ENCODE measurements around the gene MEA1. TPM values are rescaled to one million over a fixed set of nuclear protein-coding genes. Genes with fewer than 3 reads are reported as not detected.

The MEA1 gene
- total RNA-seq, 1 experiment from 2014 or later: 67.6 TPM

DNA sequence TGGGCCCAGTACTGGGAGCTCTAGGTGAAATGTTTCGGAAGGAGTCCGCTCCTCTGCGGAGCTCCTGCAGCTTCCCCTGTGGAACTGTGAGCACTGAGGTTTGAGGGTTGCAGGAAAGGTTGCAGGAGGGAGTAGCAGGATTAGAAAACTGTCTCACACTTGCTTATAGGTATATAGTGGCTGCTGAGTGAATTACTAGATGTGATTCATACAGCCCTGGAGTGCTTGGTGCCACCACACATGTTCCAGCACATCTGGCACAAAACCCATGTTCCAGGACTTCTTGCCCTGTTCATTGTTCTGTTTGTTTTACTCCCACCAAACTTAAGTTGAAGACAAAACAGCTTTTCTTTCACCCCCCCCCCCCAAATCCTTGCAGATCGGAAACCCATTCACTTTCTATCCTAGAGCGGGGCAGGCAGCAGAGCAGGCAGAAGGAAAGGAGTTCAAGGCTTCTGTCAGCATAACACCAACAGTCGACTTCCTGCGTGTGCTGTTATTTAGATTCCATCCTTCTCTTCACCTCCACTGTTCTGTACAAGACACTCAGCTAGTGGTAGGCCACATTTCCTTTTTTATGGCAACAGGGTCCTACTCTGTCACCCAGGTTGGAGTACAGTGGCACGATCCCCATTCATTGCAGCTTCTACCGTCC is 34.1 kb downstream of the MEA1 start:
- Histone ChIP-seq H3K4me3 (peak overlapping the region; percentile 75), H3K27me3 (no peaks in the 10 kb centered on the region), H3K27ac (peak overlapping the region; percentile 5; the same call in 1 of the 2 replicates), H3K9me3 (replicated peaks) (no peaks in the 10 kb centered on the region), H3K4me1 (no peaks in the 10 kb centered on the region), H3K36me3 (peaks cover 4% of the 10 kb centered on the region; the same call in 1 of the 2 replicates)
- DNase-seq: no peak

DNA sequence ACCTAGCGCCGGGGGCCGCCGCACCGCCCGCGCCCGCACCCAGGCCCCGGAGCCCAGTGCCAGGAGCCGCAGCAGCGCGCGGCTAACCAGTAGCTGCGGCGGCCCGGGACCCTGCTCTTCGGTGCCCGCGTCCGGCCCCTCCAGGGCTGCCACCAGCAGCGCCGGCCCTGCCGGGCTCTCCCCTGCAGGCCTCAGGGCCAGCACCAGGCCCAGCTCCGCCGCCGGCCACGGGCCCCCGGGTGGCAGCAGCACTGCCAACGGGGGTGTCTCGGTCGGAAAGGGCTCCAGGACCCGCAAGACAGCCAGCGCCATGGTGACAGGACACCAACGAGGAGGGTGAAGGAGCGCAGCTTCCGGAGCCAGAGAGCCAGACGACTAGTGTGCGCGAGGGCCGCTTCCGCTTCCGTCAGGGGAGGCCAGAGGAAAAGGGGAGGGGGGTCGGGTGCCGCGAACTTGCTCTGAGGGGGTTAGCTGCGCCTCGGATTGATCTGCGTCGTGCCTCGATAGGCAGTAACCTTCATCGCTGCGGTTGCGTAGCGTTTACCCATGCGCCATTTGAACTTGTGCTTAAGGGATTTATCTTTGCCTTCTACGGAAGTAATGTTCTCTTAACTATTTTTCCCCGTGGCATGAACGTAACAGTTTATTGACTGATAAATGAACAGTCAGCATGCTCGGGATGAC is 34.8 kb downstream of the MEA1 start, which contains the start of gene PEX6:
TSS of gene PEX6 (minus strand) at position 343 of the 684 bp plus-strand sequence. CDS start at position 312, 31 bp downstream.
- Histone ChIP-seq H3K4me3 (peak within 1 kb of the TSS; percentile 75), H3K27ac (peak within 1 kb of the TSS; percentile 5; the same call in 1 of the 2 replicates), H3K36me3 (peaks cover 4% of the 10 kb centered on the region; the same call in 1 of the 2 replicates), H3K27me3 (no peaks in the 10 kb centered on the region), H3K9me3 (replicated peaks) (no peaks in the 10 kb centered on the region), H3K4me1 (no peaks in the 10 kb centered on the region)
- peak; percentile 93 for DNase-seq

DNA sequence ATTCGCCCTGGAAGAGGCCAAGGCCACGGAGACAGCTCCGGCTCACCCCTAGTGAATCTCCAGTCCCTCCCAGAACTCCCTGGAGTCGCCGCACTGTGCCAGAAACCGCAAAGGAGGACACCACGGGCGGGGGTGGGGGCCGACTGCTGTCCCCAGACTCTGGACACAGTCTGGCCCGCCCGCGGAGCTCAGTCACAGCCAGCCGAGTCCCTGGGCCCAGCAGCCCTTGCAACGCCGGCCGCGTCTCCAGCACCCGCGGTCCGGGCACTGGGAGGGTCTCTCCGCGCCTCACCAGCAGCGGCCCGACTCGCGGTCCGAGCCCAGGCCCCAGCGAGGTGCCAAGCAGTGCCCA is 35.3 kb downstream of the MEA1 start:
- Histone ChIP-seq H3K27ac (peak overlapping the region; percentile 3; the same call in 1 of the 2 replicates), H3K36me3 (peaks cover 9% of the 10 kb centered on the region; the same call in 1 of the 2 replicates), H3K27me3 (no peaks in the 10 kb centered on the region), H3K4me3 (peak overlapping the region; percentile 75), H3K4me1 (no peaks in the 10 kb centered on the region), H3K9me3 (replicated peaks) (no peaks in the 10 kb centered on the region)
- DNase-seq: peak; percentile 24 to 33

DNA sequence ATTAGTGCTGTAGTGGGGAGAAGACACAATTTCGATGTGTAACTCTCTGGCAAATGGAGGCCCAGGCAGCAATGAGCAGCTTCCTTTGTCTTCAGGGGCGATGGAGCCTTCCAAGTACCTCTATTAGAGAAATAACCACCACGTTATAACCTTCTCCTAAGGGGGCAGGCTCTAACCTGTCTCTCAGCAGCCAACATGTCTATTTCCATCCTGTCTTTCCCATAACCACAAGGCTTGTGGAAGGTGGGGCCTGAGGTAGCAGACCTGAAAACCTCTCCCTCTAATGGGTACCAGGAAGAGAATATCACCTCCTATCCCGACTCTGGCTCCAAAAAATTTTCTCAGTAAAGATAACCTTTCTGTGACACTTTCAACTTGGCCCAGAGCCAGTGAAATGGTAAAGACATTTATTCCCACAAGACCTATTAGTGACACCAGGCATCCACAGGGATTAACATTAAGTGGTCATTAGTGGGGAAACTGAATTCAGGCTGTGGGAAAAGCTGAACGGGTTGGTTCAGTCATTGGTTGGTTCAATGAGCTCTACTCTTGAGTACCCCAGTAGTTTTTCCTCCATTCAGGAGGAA is 38.7 kb downstream of the MEA1 start:
- H3K4me1 ChIP-seq: peaks cover 5% of the 10 kb centered on the region; the same call in 1 of the 2 replicates
- H3K36me3 ChIP-seq: peaks cover 9% of the 10 kb centered on the region; the same call in 1 of the 2 replicates
- H3K4me3 ChIP-seq: no peak overlapping the region
- H3K27me3 ChIP-seq: no peaks in the 10 kb centered on the region
- DNase-seq: no peak
- no peak overlapping the region for H3K27ac ChIP-seq
- H3K9me3 ChIP-seq (replicated peaks): no peaks in the 10 kb centered on the region

DNA sequence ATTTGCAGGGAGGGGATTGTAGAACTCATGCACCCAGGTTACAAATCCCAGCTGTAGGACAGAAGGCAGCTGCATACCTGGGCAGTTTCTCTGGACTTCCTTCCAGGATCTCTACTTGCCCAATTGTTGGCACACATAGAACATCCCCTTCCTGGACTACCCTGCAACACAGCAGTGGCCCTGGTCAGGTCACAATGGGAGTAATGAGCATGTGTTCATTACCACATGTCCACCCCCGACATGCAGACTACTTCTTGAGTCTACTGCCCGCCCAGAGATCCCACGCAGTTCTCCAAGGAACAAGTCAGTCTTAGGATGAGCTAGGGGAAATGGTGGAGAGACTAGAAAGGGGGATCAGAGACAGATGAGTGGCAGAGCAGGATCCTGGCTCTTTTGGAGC is 39.8 kb downstream of the MEA1 start:
- no peak for DNase-seq
- Histone ChIP-seq H3K27me3 (no peaks in the 10 kb centered on the region), H3K4me3 (no peak overlapping the region), H3K4me1 (peaks cover 5% of the 10 kb centered on the region; the same call in 1 of the 2 replicates), H3K27ac (no peak overlapping the region), H3K36me3 (peaks cover 9% of the 10 kb centered on the region; the same call in 1 of the 2 replicates), H3K9me3 (replicated peaks) (no peaks in the 10 kb centered on the region)

DNA sequence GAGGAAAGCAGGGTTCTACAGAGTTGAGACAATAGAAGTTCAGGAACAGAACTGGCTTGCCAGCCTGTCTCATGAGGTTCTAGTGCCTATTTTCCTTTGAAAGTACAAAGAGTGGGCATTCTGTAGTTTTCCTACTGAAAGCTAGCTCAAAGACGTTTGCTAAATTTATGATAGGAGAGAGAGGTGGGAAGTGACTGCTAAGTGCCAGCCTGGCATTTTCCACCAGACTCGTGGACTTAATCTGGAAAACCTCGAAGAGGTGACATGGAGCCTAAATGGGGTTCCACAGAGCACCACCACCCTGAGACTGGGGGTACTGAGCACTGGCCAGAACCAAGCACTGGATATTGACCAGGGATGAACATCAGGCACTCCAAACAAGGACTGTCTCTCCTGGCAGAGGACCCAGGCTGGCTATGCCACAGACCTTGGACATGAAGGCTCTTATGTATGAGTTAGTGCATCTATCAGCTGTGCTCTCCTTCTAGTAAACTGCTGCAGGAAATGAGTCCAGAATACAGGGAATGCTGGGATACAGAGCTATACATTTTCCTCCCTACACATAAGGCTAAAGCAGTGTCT is 41.9 kb downstream of the MEA1 start:
- Histone ChIP-seq H3K9me3 (replicated peaks) (no peaks in the 10 kb centered on the region), H3K36me3 (peaks cover 9% of the 10 kb centered on the region; the same call in 1 of the 2 replicates), H3K4me1 (peaks cover 5% of the 10 kb centered on the region; the same call in 1 of the 2 replicates), H3K4me3 (no peak overlapping the region), H3K27me3 (no peaks in the 10 kb centered on the region), H3K27ac (no peak overlapping the region)
- no peak for DNase-seq

DNA sequence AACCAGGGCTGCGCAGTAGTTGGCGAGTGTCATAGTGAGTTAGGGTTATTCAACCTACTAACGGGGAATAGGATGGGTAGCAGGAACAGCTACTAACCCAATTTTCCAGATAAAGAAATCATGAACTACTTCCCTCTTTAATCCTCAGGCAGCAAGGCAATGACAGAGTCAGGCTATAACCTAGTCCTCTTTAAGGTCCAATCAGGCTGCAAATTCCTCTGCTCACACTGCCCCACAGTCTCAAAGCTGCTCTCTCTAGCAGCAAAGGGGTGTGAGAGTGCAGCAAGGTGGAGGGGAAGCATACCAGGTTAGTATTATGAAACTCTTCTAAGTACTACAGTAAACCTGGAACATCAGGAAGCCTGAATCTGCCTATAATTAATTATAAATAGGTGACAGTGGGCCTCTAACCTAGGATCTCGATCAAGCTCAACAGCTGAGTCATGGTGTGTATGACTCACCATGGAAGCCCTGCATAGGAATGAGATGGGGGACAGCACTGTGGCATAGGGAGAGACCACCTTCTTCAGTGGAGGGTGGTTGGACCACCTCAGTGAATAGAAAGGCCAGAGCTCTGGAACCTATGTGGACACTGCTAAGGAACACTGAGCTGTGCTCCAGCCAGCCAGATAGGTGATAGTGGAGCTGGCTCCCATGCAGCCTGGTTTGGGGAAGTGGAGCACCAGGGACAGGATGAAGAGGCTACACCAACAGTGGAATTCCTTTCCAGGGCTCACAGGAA is 42.7 kb downstream of the MEA1 start:
- Histone ChIP-seq H3K4me3 (no peak overlapping the region), H3K36me3 (peaks cover 5% of the 10 kb centered on the region; the same call in 1 of the 2 replicates), H3K4me1 (peaks cover 5% of the 10 kb centered on the region; the same call in 1 of the 2 replicates), H3K27me3 (no peaks in the 10 kb centered on the region), H3K27ac (no peak overlapping the region), H3K9me3 (replicated peaks) (no peaks in the 10 kb centered on the region)
- no peak for DNase-seq

DNA sequence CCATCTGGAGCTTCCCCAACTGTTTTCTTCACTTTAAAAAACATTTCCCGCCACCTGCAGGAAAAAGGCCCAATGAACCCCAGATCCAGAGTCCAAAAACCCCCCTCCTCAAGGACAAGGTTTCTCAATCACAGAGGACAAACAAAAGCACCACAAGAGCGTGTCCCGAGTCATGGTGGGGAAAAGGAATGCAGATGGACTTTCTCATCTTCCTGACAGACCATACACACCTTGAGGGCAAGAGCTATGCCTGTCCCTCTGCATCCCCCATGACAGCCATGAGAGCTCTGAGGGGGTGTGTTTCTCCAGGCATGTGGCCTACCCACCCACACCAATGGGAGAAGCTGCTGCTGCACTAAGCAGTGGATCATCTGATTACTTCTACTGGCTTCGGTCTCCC is 43.8 kb downstream of the MEA1 start:
- no peak overlapping the region for H3K4me3 ChIP-seq
- no peak for DNase-seq
- H3K4me1 ChIP-seq: peaks cover 5% of the 10 kb centered on the region; the same call in 1 of the 2 replicates
- H3K27me3 ChIP-seq: no peaks in the 10 kb centered on the region
- H3K27ac ChIP-seq: no peak overlapping the region
- H3K9me3 ChIP-seq (replicated peaks): no peaks in the 10 kb centered on the region
- H3K36me3 ChIP-seq: peaks cover 5% of the 10 kb centered on the region; the same call in 1 of the 2 replicates

DNA sequence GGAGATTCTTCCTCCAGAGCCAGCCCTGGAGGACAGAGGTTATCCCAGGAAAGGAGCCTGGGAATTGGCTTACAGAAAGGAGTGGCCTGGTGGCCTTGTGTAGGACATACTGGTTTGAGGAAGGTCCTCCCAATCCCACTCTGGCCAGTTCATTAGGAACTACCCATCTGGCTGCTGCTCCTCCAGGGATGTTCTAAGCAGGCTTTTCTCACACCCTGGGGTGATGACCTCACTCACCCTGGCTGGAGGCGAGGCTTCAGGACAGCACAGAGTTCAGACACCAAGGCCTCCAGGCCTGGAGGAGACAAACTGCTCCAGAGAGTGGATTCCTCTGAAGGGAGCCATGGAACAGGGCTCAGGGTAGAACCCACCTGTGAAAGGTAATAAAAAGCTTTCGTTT is 44.3 kb downstream of the MEA1 start:
- no peak for DNase-seq
- Histone ChIP-seq H3K36me3 (peaks cover 5% of the 10 kb centered on the region; the same call in 1 of the 2 replicates), H3K9me3 (replicated peaks) (no peaks in the 10 kb centered on the region), H3K27me3 (no peaks in the 10 kb centered on the region), H3K4me1 (peaks cover 5% of the 10 kb centered on the region; the same call in 1 of the 2 replicates), H3K27ac (no peak overlapping the region), H3K4me3 (no peak overlapping the region)

DNA sequence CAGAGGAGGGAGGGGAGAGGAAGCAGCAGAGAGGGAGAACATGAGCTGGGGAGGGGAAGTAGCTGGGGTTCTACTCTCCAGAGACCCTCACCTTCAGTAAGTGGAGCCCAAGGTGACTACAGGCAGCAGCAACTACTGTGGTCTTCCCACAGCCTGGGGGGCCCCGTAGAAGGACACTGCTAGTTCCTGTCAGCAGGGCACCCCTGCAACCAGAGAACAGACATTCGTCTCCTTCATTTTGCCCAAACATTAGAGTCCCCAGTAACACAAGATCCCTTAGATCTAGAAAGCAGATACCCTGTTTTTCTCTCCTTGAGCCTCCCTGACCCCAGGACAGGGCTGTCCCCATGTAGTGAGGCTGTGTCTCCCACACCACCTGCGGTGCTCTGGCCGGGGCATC is 45.0 kb downstream of the MEA1 start:
- peaks cover 3% of the 10 kb centered on the region; the same call in 1 of the 2 replicates for H3K36me3 ChIP-seq
- H3K4me3 ChIP-seq: no peak overlapping the region
- no peaks in the 10 kb centered on the region for H3K27me3 ChIP-seq
- no peak for DNase-seq
- peaks cover 5% of the 10 kb centered on the region; the same call in 1 of the 2 replicates for H3K4me1 ChIP-seq
- no peaks in the 10 kb centered on the region for H3K9me3 ChIP-seq (replicated peaks)
- no peak overlapping the region for H3K27ac ChIP-seq

DNA sequence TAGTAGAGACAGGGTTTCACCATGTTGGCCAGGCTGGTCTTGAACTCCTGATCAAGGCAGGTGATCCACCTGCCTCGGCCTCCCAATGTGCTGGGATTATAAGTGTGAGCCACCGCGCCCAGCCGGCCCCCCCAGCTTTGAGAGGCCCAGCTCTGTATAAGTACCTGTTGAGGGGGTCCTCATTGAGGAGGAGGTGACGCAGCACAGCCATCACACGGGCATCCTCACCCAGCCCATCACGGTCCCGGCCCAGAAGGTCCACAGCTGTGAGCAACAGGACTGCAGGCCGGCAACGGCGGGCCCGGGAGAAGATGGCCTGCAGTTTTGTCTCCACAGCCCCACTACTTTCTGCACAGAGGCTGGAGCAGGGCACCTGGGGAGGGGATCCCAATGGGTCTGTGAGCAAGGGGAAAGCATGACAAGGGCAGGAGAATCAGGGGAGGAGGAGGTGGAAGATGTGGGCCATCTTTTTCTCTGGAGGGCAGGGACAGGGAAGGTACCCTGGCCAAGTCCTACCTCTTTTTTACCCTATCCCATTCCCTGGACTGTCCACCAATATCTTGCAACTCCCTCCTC is 45.5 kb downstream of the MEA1 start:
- H3K36me3 ChIP-seq: no peaks in the 10 kb centered on the region
- no peak overlapping the region for H3K4me3 ChIP-seq
- no peak overlapping the region for H3K27ac ChIP-seq
- H3K4me1 ChIP-seq: peaks cover 5% of the 10 kb centered on the region; the same call in 1 of the 2 replicates
- DNase-seq: no peak
- no peaks in the 10 kb centered on the region for H3K27me3 ChIP-seq
- H3K9me3 ChIP-seq (replicated peaks): no peaks in the 10 kb centered on the region

DNA sequence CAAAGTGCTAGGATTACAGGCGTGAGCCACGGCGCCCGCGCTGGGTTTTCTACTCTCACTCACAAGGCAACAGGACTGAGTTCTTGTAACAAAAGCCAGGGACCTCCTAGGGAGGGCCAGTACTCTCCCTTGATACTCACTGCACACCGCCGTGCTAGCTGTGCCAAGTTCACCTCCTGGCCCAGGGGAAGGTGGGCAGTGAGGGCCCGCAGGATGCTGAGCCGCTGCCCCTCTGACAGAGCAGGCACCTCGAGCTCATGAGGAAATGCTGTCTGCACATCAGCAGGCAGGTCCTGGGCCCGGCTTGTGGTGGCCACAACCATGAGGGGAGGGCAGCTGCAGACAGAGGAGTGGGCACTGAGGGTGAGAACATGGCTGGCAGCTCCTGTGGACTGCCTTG is 46.5 kb downstream of the MEA1 start:
- H3K9me3 ChIP-seq (replicated peaks): no peaks in the 10 kb centered on the region
- no peaks in the 10 kb centered on the region for H3K36me3 ChIP-seq
- DNase-seq: no peak
- H3K27ac ChIP-seq: no peak overlapping the region
- no peaks in the 10 kb centered on the region for H3K27me3 ChIP-seq
- H3K4me1 ChIP-seq: peaks cover 5% of the 10 kb centered on the region; the same call in 1 of the 2 replicates
- H3K4me3 ChIP-seq: no peak overlapping the region

DNA sequence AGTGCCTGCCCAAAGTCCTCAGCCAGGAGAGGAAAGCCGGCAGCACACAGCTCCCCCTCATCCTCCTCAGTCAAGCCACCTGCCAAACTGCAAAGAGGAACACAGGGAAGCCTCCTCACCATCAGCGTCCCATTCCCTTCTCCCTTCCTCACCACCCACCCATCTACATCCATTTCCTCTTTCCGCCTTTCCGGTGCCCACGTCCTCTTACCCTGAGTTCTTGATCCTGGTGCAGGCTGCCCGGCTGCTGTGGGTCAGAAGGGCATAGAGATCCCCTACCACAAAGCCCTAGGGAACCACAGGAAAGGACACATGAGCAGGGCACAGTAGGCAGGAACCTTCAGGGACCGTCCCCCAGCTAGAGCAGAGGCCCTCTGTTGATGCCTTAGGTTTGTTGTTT is 47.2 kb downstream of the MEA1 start:
- Histone ChIP-seq H3K27ac (no peak overlapping the region), H3K9me3 (replicated peaks) (no peaks in the 10 kb centered on the region), H3K36me3 (no peaks in the 10 kb centered on the region)

More for the DNA sequence above, 47.2 kb downstream of the MEA1 start:
- no peak for DNase-seq
- H3K27me3 ChIP-seq: no peaks in the 10 kb centered on the region
- H3K4me1 ChIP-seq: peaks cover 5% of the 10 kb centered on the region; the same call in 1 of the 2 replicates
- no peak overlapping the region for H3K4me3 ChIP-seq
